Stomach (tissue), 9 donors: ENCODE data around the gene COL24A1. TPM values are rescaled to one million over a fixed set of nuclear protein-coding genes. Genes with fewer than 3 reads are reported as not detected.

Source experiments
- DNase-seq, 2 donors: peaks; one replicate each; pipeline versions ENCODE4 v3.0.0 to v3.0.0-alpha.2; 2013 to 2019
- H3K27ac ChIP-seq, 5 donors: fragments of 200-600 bp in 4 of 5; sonication (generic) in 4 of 5; one replicate each; pipeline ENCODE4 v1.5.1; 2013 to 2019; ENCODE audit warnings: mild to moderate bottlenecking in 1 of 5, moderate library complexity in 1 of 5
- H3K27me3 ChIP-seq, 3 donors: fragments of 200-600 bp; sonication (generic); one replicate each; pipeline ENCODE4 v1.5.1; 2017 to 2019; ENCODE audit warnings: mixed run types in 1 of 3
- H3K36me3 ChIP-seq, 4 donors: fragments of 200-600 bp; sonication (generic); 1 replicate in 3 of 4; 2 replicates in 1 of 4; pipeline ENCODE4 v1.5.1; 2016 to 2019
- H3K4me1 ChIP-seq, 4 donors: fragments of 200-600 bp; sonication (generic); one replicate each; pipeline ENCODE4 v1.5.1; 2016 to 2019
- H3K4me3 ChIP-seq, 4 donors: fragments of 200-600 bp; sonication (generic) in 3 of 4; one replicate each; pipeline ENCODE4 v1.5.1; 2016 to 2019; ENCODE audit warnings: mild to moderate bottlenecking in 1 of 4
- H3K9me3 ChIP-seq, 4 donors: fragments of 200-600 bp; sonication (generic); one replicate each; pipeline ENCODE4 v1.5.1; 2016 to 2019
- CTCF ChIP-seq, 7 experiments: fragments of 450-650 bp in 4 of 7; fragments of 200-600 bp in 3 of 7; sonication (generic) in 3 of 7; IDR thresholded peaks; one replicate each; pipeline ENCODE4 v1.5.1; 2016 to 2019; ENCODE audit warnings: antibody characterized with exemption in 7 of 7, control low read depth in 2 of 7, mild to moderate bottlenecking in 1 of 7
- EP300 ChIP-seq: sonication (generic); formaldehyde crosslinking; IDR thresholded peaks from one replicate; pipeline ENCODE4 v1.6.1; 2017; ENCODE audit warnings: antibody characterized with exemption
- POLR2A ChIP-seq, 4 donors: fragments of 450-650 bp; IDR thresholded peaks; one replicate each; pipeline ENCODE4 v1.6.1; 2016; ENCODE audit warnings: antibody characterized with exemption in 4 of 4, control low read depth in 2 of 4, mild to moderate bottlenecking in 1 of 4, moderate library complexity in 1 of 4
- POLR2AphosphoS5 ChIP-seq, 3 donors: sonication (generic); formaldehyde crosslinking; IDR thresholded peaks; one replicate each; pipeline ENCODE4 v1.6.1; 2016; ENCODE audit warnings: antibody characterized with exemption in 3 of 3
- WGBS, 5 donors: extraction: QIAGEN DNeasy Blood & Tissue Kit in 3 of 5; methylation state at CpG; one replicate each; pipeline versions ENCODE4 v1.1.5 to v1.1.7; 2013 to 2018; 5-methylcytosine and 5-hydroxymethylcytosine counted together
- intact Hi-C: fragments of 100-400 bp; cut with DNase I; formaldehyde crosslinking; loops from one replicate; pipeline ENCODE4 v1.15.1; 2023; ENCODE audit warnings: low total_unique reads
- polyA plus RNA-seq, 3 donors: library from polyadenylated mRNA; stranded (reverse); fragments of 200-250 nt; gene quantifications; one replicate each; pipeline ENCODE4 v1.2.3, GENCODE V29; 2013
- total RNA-seq, 5 donors: library from RNA; depleted of rRNA; stranded (reverse); fragments of >200 nt; gene quantifications; one replicate each; pipeline versions ENCODE4 v1.1.0 to v1.2.3, GENCODE V29; 2014 to 2016
- donor health status: healthy with polysubstance abuse.
- donor health status: Bipolar disorder and iron deficiency.
- donor health status: healthy.

COL24A1 gene
- total and polyA plus RNA-seq, 8 donors = under 0.01 to 2.4 (median 0.34) TPM; not detected in 2

GRCh38 chr1:85984636-85985035 lies 171.9 kb downstream of the COL24A1 start:
- intact Hi-C loops = no loop called here
- H3K27ac ChIP-seq = no peak overlapping the region

GRCh38 chr1:85983316-85983715 lies 173.3 kb downstream of the COL24A1 start:
- intact Hi-C loops = no loop called here
- no peaks in the 10 kb centered on the region for H3K4me1 ChIP-seq
- H3K36me3 ChIP-seq = no peaks in the 10 kb centered on the region
- WGBS, 5 donors = 47 to 57% (median 55%) methylated on average over 1 of the region's 1 CpG
- H3K27ac ChIP-seq = no peak overlapping the region
- TF ChIP-seq POLR2A (IDR thresholded peaks at IDR 0.05) (no peak), CTCF (IDR thresholded peaks at IDR 0.05) (no peak), POLR2AphosphoS5 (IDR thresholded peaks at IDR 0.05) (no peak), EP300 (no peak)
- no peaks in the 10 kb centered on the region for H3K27me3 ChIP-seq
- no peaks in the 10 kb centered on the region for H3K9me3 ChIP-seq
- no peak overlapping the region for H3K4me3 ChIP-seq
- peak in 1 of 2 donors; percentile 38 for DNase-seq

More at GRCh38 chr1:85984636-85985035, 171.9 kb downstream of the COL24A1 start:
- Histone ChIP-seq H3K4me1 (no peaks in the 10 kb centered on the region), H3K27me3 (no peaks in the 10 kb centered on the region), H3K9me3 (no peaks in the 10 kb centered on the region), H3K36me3 (no peaks in the 10 kb centered on the region), H3K4me3 (no peak overlapping the region)
- no peak for TF ChIP-seq EP300
- no peak for TF ChIP-seq CTCF (IDR thresholded peaks at IDR 0.05)
- no peak for TF ChIP-seq POLR2AphosphoS5 (IDR thresholded peaks at IDR 0.05)
- TF ChIP-seq POLR2A (IDR thresholded peaks at IDR 0.05) = no peak
- no peak for DNase-seq
- WGBS, 5 donors = 51 to 78% (median 71%) methylated on average over 4 of the region's 4 CpGs

- TF ChIP-seq EP300 (no peak), CTCF (IDR thresholded peaks at IDR 0.05) (no peak), POLR2A (IDR thresholded peaks at IDR 0.05) (no peak), POLR2AphosphoS5 (IDR thresholded peaks at IDR 0.05) (no peak)
- no peaks in the 10 kb centered on the region for H3K27me3 ChIP-seq
- intact Hi-C loops = no loop called here
- H3K9me3 ChIP-seq = no peaks in the 10 kb centered on the region
- H3K36me3 ChIP-seq = no peaks in the 10 kb centered on the region
- no peak overlapping the region for H3K27ac ChIP-seq
- no peak overlapping the region for H3K4me3 ChIP-seq
- WGBS, 5 donors = 83 to 87% (median 86%) methylated on average over 4 of the region's 4 CpGs
- DNase-seq = no peak
- no peaks in the 10 kb centered on the region for H3K4me1 ChIP-seq
These were observed 179.9 kb downstream of the COL24A1 start for GRCh38 chr1:85976516-85977205.

GRCh38 chr1:85975912-85976371 lies 180.6 kb downstream of the COL24A1 start:
- H3K4me3 ChIP-seq = no peak overlapping the region
- H3K36me3 ChIP-seq = no peaks in the 10 kb centered on the region
- intact Hi-C loops = no loop called here
- 58 to 76% (median 66%) methylated on average over 5 of the region's 5 CpGs for WGBS, 5 donors
- H3K4me1 ChIP-seq = no peaks in the 10 kb centered on the region
- peak in 1 of 2 donors; percentile 36 for DNase-seq
- no peaks in the 10 kb centered on the region for H3K27me3 ChIP-seq
- no peak for TF ChIP-seq CTCF (IDR thresholded peaks at IDR 0.05)
- TF ChIP-seq POLR2AphosphoS5 (IDR thresholded peaks at IDR 0.05) = no peak
- no peak for TF ChIP-seq POLR2A (IDR thresholded peaks at IDR 0.05)
- no peak for TF ChIP-seq EP300
- H3K27ac ChIP-seq = no peak overlapping the region
- no peaks in the 10 kb centered on the region for H3K9me3 ChIP-seq
